Ishikawa (cell line): Measurements from ENCODE around the gene CADPS.

Experiments
- CEBPB ChIP-seq: IDR thresholded peaks from 2 replicates; pipeline ENCODE4 v1.6.1; 2012
- CREB1 ChIP-seq: IDR thresholded peaks from 2 replicates; pipeline ENCODE4 v1.6.1; 2012; ENCODE audit warnings: low read depth
- EGR1 ChIP-seq: IDR thresholded peaks from 2 replicates; pipeline ENCODE4 v1.6.1; 2012
- EP300 ChIP-seq: IDR thresholded peaks from 2 replicates; pipeline ENCODE4 v1.6.1; 2012; ENCODE audit warnings: borderline replicate concordance
- FOXM1 ChIP-seq: IDR thresholded peaks from 2 replicates; pipeline ENCODE4 v1.6.1; 2012; ENCODE audit warnings: low read depth, borderline replicate concordance
- NFIC ChIP-seq: IDR thresholded peaks from 2 replicates; pipeline ENCODE4 v1.6.1; 2012
- RAD21 ChIP-seq: IDR thresholded peaks from 2 replicates; pipeline ENCODE4 v1.6.1; 2012; ENCODE audit warnings: low read depth
- TAF1 ChIP-seq: IDR thresholded peaks from 2 replicates; pipeline ENCODE4 v1.6.1; 2012; ENCODE audit warnings: low read depth, mild to moderate bottlenecking
- TCF12 ChIP-seq: IDR thresholded peaks from 2 replicates; pipeline ENCODE4 v1.6.1; 2012; ENCODE audit warnings: low read depth
- TEAD4 ChIP-seq: IDR thresholded peaks from 2 replicates; pipeline ENCODE4 v1.6.1; 2012
- YY1 ChIP-seq: IDR thresholded peaks from 2 replicates; pipeline ENCODE4 v1.6.1; 2012; ENCODE audit warnings: low read depth
- ZBTB7A ChIP-seq: IDR thresholded peaks from 2 replicates; pipeline ENCODE4 v1.6.1; 2012; ENCODE audit warnings: low read depth
- TF ChIP-seq, protein P1 (sequence below): IDR thresholded peaks from 2 replicates; pipeline ENCODE4 v1.6.1; 2012
- TF ChIP-seq, protein P2 (sequence below): IDR thresholded peaks from 2 replicates; pipeline ENCODE4 v1.6.1; 2012; ENCODE audit warnings: low read depth, mild to moderate bottlenecking
- TF ChIP-seq, protein P3 (sequence below): IDR thresholded peaks from 2 replicates; pipeline ENCODE4 v1.6.1; 2012

CADPS gene

DNA sequence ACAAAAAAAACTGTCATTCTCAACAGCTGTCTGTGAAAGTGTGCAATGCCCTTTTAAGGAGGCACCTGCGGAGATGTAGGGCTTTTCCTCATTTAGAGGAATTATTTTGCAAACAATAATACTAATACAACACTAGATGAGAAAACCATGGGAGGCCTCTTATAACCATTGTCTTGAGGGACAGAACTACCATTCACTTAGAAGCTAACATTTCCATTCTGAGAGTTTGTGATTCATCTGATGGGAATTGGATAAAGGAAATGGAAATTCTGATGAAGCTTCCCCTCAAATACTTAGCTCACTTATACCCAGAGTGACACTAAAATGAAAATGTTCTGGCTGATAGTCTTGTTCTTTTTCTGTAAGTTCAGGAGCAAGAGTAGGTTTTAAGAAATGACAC is 147.7 kb downstream of the CADPS start:
- TF ChIP-seq TAF1, result no peak
- no peak for TF ChIP-seq FOXM1
- no peak for TF ChIP-seq EP300
- no peak for TF ChIP-seq EGR1
- TF ChIP-seq, protein P1, sequence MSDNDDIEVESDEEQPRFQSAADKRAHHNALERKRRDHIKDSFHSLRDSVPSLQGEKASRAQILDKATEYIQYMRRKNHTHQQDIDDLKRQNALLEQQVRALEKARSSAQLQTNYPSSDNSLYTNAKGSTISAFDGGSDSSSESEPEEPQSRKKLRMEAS, result no peak
- no peak for TF ChIP-seq ZBTB7A
- TF ChIP-seq TEAD4, result no peak
- no peak for TF ChIP-seq CREB1
- no peak for TF ChIP-seq RAD21
- no peak for TF ChIP-seq TCF12
- TF ChIP-seq, protein P2, sequence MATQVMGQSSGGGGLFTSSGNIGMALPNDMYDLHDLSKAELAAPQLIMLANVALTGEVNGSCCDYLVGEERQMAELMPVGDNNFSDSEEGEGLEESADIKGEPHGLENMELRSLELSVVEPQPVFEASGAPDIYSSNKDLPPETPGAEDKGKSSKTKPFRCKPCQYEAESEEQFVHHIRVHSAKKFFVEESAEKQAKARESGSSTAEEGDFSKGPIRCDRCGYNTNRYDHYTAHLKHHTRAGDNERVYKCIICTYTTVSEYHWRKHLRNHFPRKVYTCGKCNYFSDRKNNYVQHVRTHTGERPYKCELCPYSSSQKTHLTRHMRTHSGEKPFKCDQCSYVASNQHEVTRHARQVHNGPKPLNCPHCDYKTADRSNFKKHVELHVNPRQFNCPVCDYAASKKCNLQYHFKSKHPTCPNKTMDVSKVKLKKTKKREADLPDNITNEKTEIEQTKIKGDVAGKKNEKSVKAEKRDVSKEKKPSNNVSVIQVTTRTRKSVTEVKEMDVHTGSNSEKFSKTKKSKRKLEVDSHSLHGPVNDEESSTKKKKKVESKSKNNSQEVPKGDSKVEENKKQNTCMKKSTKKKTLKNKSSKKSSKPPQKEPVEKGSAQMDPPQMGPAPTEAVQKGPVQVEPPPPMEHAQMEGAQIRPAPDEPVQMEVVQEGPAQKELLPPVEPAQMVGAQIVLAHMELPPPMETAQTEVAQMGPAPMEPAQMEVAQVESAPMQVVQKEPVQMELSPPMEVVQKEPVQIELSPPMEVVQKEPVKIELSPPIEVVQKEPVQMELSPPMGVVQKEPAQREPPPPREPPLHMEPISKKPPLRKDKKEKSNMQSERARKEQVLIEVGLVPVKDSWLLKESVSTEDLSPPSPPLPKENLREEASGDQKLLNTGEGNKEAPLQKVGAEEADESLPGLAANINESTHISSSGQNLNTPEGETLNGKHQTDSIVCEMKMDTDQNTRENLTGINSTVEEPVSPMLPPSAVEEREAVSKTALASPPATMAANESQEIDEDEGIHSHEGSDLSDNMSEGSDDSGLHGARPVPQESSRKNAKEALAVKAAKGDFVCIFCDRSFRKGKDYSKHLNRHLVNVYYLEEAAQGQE, result no peak
- no peak for TF ChIP-seq NFIC
- TF ChIP-seq CEBPB, result no peak
- no peak for TF ChIP-seq YY1
- TF ChIP-seq, protein P3, sequence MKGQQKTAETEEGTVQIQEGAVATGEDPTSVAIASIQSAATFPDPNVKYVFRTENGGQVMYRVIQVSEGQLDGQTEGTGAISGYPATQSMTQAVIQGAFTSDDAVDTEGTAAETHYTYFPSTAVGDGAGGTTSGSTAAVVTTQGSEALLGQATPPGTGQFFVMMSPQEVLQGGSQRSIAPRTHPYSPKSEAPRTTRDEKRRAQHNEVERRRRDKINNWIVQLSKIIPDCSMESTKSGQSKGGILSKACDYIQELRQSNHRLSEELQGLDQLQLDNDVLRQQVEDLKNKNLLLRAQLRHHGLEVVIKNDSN, result no peak

DNA sequence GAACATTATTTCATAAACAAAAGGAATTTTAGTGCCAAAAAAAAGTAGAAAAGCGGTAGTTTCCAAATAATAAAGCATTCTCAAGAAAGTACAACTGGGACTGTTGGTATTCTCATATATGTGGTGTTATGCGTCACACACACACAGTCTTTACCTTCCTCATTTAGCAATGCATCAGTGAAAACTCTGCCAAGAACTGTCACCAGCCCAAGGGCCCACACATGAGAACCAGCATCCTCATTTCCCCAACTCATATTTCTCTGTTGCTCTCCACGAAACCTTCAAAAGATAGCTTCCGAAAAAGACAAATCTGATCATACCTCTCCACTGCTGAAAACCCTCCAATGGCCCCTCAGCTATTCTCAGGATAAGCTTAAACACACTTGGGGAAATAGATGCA is 150.7 kb downstream of the CADPS start:
- TF ChIP-seq CEBPB, result no peak
- no peak for TF ChIP-seq EGR1
- TF ChIP-seq FOXM1, result no peak
- TF ChIP-seq RAD21, result no peak
- TF ChIP-seq CREB1, result no peak
- no peak for TF ChIP-seq TAF1
- TF ChIP-seq, protein P3, result no peak
- TF ChIP-seq ZBTB7A, result no peak
- TF ChIP-seq, protein P1, result no peak
- no peak for TF ChIP-seq NFIC
- no peak for TF ChIP-seq TEAD4
- TF ChIP-seq, protein P2, result no peak
- TF ChIP-seq TCF12, result no peak
- TF ChIP-seq EP300, result no peak
- no peak for TF ChIP-seq YY1

DNA sequence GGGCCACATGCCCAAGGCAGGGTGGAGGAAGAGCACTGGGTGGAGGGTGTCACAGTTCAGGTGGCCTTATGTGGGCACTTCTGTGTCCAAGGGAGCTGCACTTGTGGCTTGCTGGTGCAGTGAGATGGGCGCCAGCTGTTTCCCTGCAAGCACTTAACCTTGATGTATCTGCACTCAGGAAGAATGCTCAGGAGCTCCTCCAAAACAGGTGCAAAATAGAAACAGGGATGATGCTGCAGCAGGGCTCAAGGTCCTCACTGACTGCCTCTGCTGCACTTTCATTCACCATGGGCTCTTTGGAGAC is 151.3 kb downstream of the CADPS start:
- TF ChIP-seq TEAD4 (no peak), ZBTB7A (no peak), YY1 (no peak), FOXM1 (no peak), TAF1 (no peak), CEBPB (no peak), EGR1 (no peak), EP300 (no peak), TCF12 (no peak), NFIC (no peak)
- TF ChIP-seq, protein P3, result no peak
- TF ChIP-seq, protein P1, result no peak

DNA sequence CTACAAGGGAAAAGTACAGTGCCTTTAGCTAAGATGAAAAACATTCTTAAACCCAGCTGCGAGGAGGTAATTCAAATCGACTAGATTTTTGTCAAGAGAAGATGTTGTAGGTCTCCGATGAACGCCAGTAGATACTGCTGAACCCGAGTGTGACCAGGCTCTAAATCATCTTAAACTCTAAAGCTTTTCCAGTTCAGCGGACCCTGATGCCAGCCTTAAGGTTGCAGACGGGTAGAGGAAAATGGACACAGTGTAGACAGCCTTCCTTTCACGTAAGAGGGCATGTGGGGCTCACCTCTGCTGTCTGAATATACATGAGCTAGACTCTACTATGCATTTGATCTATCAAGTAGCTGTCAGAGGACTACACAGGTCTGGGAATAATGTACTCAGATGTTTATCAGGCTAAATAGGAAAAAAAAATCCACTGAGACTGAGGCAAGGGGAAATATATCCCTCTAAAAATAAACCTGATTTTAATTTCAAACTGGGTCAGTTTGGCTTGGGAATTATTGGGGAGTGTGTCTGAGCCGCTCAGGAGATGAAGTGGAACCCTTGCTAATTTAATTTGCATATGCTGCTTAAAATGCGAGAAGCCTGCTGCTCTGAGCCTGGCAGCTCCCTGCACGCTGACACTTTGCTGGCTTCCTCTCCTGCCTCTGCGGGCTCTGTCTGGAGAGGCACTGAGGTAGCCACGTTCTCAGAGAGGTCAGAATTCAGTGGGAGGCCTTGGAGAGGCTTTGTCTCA is 151.9 kb downstream of the CADPS start:
- TF ChIP-seq FOXM1 (no peak), EP300 (no peak), TAF1 (no peak), NFIC (no peak)

DNA sequence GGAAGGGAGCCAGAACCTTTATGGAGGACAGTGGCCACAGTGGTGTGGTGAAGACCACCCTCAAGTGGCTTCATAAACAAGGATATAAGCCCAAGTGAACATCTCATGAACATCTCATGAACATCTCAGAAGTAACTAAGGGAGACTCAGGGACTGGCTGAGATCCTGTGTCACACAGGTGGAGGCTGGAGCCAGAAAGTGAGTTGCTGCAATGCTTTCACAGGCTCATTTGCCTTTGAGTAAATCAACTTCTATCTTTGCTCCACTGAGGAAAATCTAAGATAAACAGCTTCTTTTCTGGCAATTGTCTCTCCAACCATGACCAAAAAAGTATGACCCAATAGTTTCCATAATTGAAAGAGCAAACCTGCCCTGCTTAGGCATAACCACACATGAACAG is 152.9 kb downstream of the CADPS start:
- TF ChIP-seq RAD21 (no peak), ZBTB7A (no peak), TCF12 (no peak), TEAD4 (no peak), EGR1 (no peak), FOXM1 (no peak)
